Pons (tissue), 1 donor: Measurements from ENCODE around the gene SMURF1.
A peak's percentile ranks its signal among the peaks of the same experiment; 100 is the strongest.

ENCODE experiments used
- DNase-seq: peaks from one replicate; pipeline ENCODE4 v3.0.0-alpha.2; 2016; ENCODE audit warnings: low spot score

SMURF1 gene

GRCh38 chr7:99141841-99142726 lies 1.8 kb downstream of the SMURF1 start:
- DNase-seq: peak; percentile 75

- DNase-seq: no peak
Observed at GRCh38 chr7:99141334-99141733, 2.6 kb downstream of the SMURF1 start.

GRCh38 chr7:99140813-99141212 lies 3.1 kb downstream of the SMURF1 start:
- DNase-seq: no peak

- no peak for DNase-seq
Observed at GRCh38 chr7:99139036-99139435, 4.9 kb downstream of the SMURF1 start.

GRCh38 chr7:99137411-99138180 lies 6.3 kb downstream of the SMURF1 start:
- DNase-seq: peak; percentile 67

GRCh38 chr7:99135938-99136337 lies 8.0 kb downstream of the SMURF1 start:
- DNase-seq: no peak

- DNase-seq: no peak
Observed at GRCh38 chr7:99133766-99134564, 9.9 kb downstream of the SMURF1 start.

- DNase-seq: no peak
Observed at GRCh38 chr7:99132595-99133321, 11.2 kb downstream of the SMURF1 start.

- DNase-seq: no peak
Observed at GRCh38 chr7:99131290-99131689, 12.6 kb downstream of the SMURF1 start.

- no peak for DNase-seq
Observed at GRCh38 chr7:99129536-99129935, 14.4 kb downstream of the SMURF1 start.

GRCh38 chr7:99129001-99129400 lies 14.9 kb downstream of the SMURF1 start:
- DNase-seq: no peak

- peak; percentile 53 for DNase-seq
Observed at GRCh38 chr7:99128076-99128950, 15.6 kb downstream of the SMURF1 start.

GRCh38 chr7:99127636-99128035 lies 16.3 kb downstream of the SMURF1 start:
- DNase-seq: no peak

GRCh38 chr7:99126921-99127553 lies 16.9 kb downstream of the SMURF1 start:
- no peak for DNase-seq

GRCh38 chr7:99125505-99125865 lies 18.4 kb downstream of the SMURF1 start:
- DNase-seq: no peak

- no peak for DNase-seq
Observed at GRCh38 chr7:99124751-99125504, 19.0 kb downstream of the SMURF1 start.

GRCh38 chr7:99124236-99124635 lies 19.7 kb downstream of the SMURF1 start:
- peak; percentile 62 for DNase-seq

- DNase-seq: no peak
Observed at GRCh38 chr7:99123571-99124033, 20.3 kb downstream of the SMURF1 start.

GRCh38 chr7:99122762-99123161 lies 21.1 kb downstream of the SMURF1 start:
- no peak for DNase-seq
